HL-60/S4 treated with retinoic acid at 250 ng/mL for 4 days and 3 days (cell line): ENCODE results near the gene UBFD1.
"Not testable (repeated sequence)": the region's sequence is repeated elsewhere in the genome, so short reads cannot be mapped to it uniquely, and the experiment has no call there.

Source experiments
- in situ Hi-C: fragments of 300-500 bp; cut with MboI; formaldehyde crosslinking; loops from 2 replicates; pipeline ENCODE4 v1.7.0; 2022; ENCODE audit warnings: low sequenced_read_pairs

Gene UBFD1

GRCh38 chr16:23524886-23525285 lies 32.6 kb upstream of the UBFD1 start:
- in situ Hi-C loops: no loop called here

DNA sequence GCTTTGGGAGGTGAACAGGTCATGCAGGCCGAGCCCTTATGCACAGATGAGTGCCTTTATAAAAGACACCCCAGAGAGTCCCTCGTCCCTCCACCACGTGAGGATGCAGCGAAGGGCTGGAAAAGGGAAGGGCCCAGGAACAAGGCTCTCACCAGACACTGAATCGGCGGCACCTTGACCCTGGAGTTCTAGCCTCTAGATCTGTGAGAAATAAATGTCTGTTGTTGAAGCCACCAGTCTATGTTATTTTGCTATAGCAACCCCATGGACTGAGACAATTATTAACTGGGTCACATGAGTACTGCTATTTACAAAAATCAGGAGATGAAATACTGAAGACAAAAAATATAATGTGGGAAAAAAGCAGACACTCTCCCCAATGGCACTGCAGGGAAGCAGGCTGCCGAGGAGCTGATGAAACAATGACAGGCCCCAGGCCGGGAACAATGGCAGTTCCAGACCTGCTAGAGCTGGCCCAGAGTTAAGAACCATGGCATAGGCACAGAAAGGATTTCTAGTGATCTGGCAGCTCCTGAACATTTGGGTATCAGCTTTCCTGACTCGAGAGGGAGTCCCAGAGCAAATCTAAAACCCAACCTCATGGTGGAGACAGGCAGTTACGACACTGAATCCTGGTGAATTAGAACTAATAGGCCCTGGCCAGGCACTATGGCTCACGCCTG lies 29.4 kb upstream of the UBFD1 start:
- in situ Hi-C loops: no loop called here

GRCh38 chr16:23528644-23529310 lies 28.8 kb upstream of the UBFD1 start:
- in situ Hi-C loops: no loop called here

- in situ Hi-C loops: no loop called here
Measured at GRCh38 chr16:23530062-23530461, 27.5 kb upstream of the UBFD1 start.

DNA sequence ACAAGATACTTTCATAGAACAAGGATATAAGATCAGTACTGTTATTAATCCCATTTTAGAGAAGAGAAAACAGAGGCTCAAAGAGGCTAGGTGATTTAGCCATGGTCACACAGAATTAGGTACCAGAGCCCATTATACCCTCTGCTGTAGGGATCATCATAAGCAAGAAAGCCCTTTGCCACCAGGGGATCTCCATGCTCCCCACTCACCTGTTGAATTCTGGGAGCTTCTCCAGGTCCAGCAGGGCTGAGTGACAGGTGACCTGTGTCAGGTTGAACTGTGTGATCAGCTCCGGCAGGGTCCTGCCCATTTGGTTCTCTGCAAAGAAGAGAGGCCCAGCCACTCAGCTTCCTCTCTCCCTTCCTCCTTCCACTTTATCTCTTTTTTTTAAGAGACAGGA lies 25.1 kb upstream of the UBFD1 start:
- in situ Hi-C loops: no loop called here

DNA sequence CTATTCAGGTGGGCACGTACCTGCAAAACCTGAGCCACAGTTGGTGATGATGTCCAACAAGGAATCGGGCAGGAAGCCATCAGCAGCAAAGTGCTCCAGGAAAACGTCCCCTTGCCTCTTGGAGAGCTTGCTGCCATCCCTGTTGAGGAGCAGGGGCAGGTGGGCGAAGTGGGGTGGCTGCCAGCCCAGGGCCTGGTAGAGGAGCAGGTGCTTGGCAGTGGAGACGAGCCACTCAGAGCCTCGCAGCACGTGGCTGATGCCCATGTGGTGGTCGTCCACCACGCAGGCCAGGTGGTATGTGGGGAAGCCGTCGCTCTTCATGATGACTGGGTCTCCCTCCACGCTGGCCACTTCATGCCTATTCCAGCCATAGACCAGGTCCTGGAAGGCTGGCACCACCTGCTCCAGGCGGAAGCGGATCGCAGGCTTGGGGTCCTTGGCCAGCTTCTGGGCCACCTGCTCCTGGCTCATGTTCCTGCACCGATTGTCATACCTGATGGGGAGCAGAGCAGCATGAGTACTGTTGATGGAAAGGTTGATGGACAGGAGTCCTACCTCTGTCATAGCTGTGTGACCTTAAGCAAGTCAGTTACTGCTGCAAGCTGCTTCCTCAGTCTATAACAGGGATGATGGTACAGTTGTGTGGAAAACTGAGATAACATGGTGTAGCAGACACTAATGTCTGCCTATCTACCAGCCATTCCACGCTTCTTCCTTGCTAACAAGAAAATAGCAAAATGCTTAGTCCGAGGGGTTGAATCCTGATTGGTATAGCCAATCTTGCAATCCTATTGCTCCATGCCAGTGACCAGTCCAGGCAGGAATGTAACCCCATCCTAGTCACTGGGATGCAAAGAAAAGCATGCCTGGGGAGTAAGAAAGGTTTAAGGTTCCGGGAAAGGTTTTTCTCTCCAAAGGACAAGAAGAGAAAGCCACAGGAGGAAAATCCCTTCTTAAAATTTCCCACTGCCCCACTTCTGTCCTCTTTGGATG lies 22.4 kb upstream of the UBFD1 start:
- in situ Hi-C loops: no loop called here

DNA sequence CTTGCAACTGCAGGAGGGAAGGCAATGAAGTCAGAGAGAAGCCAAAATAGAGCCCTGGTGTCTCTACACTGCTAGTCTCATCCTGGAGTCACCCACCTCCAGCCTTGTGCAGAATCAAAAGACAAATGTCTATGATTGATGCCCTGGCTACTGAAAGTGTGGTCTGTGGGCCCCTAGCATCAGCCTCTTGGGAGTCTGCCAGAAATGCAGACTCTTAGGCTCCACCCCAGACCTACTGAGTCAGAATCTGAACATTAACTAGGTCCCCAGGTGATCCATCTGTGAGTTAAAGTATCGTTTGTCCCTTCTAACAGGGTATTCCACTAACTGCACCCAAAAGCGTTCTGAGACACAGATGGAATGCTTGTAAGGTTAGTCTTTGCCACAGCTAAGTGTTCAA lies 21.6 kb upstream of the UBFD1 start:
- in situ Hi-C loops: no loop called here

- in situ Hi-C loops: no loop called here
Measured at GRCh38 chr16:23537390-23537789, 20.1 kb upstream of the UBFD1 start.

GRCh38 chr16:23538919-23539278 lies 18.6 kb upstream of the UBFD1 start:
- in situ Hi-C loops: no loop called here

DNA sequence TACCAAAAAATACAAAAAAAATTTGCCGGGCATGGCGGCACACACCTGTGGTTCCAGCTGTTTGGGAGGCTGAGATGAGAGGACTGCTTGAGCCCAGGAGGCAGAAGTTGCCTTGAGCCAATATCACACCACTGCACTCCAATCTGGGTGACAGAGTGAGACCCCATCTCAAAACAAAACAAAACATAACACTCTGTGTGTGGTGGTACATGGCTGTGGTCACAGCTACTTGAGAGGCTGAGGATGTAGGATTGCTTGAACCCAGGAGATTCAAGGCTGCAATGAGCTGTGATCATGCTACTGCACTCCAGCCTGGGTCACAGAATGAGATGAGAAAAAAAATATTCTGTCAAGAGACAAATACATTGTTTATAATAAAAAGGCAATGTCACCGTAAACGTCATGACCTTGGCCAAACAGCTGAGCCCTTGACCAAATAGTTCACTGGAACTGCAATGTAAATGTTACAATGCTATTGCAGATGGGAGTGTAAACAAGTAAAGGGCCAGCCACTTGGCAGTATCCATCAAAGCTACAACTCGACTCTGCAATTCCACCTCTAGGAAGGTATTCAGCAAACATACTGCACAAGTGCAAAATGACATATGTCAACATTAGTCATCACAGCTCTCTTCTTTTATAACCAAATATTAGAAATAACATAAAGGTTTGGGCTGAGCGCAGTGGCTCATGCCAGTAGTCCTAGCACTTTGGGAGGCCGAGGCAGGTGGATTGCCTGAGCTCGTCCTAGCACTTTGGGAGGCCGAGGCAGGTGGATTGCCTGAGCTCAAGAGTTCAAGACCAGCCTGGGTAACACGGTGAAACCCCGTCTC lies 17.3 kb upstream of the UBFD1 start:
- in situ Hi-C loops: no loop called here

GRCh38 chr16:23540817-23541178 lies 16.7 kb upstream of the UBFD1 start:
- in situ Hi-C loops: not testable (repeated sequence)

- in situ Hi-C loops: no loop called here
Measured at GRCh38 chr16:23544436-23544835, 13.1 kb upstream of the UBFD1 start.

GRCh38 chr16:23549938-23550337 lies 7.6 kb upstream of the UBFD1 start:
- in situ Hi-C loops: no loop called here

DNA sequence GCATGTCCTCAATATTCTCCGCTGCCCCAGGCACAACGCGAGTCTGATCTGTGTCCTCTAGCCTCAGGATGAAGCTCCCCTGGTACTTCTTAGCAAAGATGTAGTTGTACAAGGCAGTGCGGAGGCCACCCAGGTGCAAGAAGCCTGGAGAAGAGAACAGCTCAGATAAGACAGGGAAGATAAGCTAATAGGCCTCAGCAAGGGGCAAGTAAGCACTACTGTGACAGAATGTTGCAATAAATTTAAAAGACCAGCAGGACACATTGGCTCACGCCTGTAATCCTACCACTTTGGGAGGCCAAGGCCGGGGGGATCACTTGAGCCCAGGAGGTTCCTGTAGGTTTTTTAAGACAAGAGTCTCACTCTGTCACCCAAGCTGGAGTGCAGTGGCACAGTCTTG lies 5.4 kb upstream of the UBFD1 start:
- in situ Hi-C loops: no loop called here

GRCh38 chr16:23554536-23554935 lies 3.0 kb upstream of the UBFD1 start:
- in situ Hi-C loops: no loop called here

GRCh38 chr16:23557779-23558702 lies 514 bp downstream of the UBFD1 start:
- in situ Hi-C loops: no loop called here

GRCh38 chr16:23561586-23561985 lies 4.1 kb downstream of the UBFD1 start:
- in situ Hi-C loops: no loop called here

- in situ Hi-C loops: no loop called here
Measured at GRCh38 chr16:23562505-23562904, 5.0 kb downstream of the UBFD1 start.

- in situ Hi-C loops: no loop called here
Measured at GRCh38 chr16:23563186-23563585, 5.7 kb downstream of the UBFD1 start.
